HG02623 (cell line): Measurements from ENCODE around the gene IMPG1.
A peak's percentile ranks its signal among the peaks of the same experiment; 100 is the strongest.

ENCODE experiments used
- ATAC-seq: cut with Tn5 transposase; IDR thresholded peaks from one replicate; pipeline ENCODE4 v1.9.1; 2021; ENCODE audit warnings: moderate library complexity; ENCODE audit not compliant: unreplicated experiment

IMPG1 gene

GRCh38 chr6:75896526-75896925, 175.9 kb downstream of the IMPG1 start:
- no peak for ATAC-seq

- ATAC-seq, result no peak
Observed at GRCh38 chr6:75893776-75894152, 178.7 kb downstream of the IMPG1 start.

- peak; percentile 71 for ATAC-seq
Observed at GRCh38 chr6:75893058-75893775, 179.2 kb downstream of the IMPG1 start.

DNA sequence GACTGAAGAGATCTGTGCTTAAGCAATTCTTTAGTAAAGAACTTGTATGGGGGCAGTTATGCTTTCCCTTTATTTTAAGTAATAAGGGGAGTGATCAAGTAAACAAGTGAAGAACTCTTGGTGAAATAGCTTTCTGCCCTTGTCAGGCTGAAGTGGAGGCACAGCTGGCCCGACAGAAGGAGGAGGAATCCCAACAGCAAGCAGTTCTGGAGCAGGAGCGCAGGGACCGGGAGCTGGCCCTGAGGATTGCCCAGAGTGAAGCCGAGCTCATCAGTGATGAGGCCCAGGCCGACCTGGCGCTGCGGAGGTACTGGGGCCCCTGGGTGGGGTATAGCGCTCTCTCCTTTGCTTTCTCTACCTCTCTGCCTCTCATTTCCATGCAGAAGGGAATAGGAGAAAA, 180.1 kb downstream of the IMPG1 start:
- no peak for ATAC-seq

DNA sequence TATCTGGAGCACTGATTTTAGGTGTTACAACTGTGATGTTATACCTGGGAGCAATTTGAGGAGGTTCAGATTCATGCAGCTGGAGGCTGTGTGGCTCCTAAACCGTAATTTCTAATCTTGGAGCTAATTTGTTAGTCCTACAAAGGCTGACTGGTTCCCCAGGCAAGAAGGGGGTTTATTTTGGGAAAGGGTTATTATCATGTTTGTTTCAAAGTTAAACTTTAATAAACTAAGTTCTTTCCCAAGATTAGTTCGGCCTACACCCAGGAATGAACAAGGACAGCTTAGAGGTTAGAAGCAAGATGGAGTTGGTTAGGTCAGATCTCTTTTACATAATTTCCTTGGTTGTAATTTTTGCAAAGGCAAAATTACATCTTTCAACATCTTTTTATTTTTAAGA, 187.6 kb downstream of the IMPG1 start:
- ATAC-seq, result no peak

DNA sequence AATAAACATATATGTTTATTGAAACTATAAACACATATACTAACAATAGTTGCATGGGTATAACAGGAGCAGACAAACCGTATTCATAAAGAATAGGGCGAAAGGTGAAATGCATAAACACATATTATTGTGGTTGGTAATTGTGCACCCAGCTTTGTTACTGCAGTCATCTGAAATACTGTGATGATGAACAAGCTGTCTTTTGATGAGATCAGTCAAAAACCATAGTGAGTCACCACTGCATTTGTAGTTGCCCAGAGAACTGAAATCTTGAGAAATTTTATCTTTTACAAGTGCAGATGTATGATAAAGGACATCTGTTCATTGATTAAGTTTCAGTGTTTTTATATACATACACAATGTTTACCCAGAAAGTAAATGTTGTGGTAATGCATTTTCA, 189.7 kb downstream of the IMPG1 start:
- no peak for ATAC-seq

- no peak for ATAC-seq
Observed at GRCh38 chr6:75880305-75880704, 192.2 kb downstream of the IMPG1 start.

DNA sequence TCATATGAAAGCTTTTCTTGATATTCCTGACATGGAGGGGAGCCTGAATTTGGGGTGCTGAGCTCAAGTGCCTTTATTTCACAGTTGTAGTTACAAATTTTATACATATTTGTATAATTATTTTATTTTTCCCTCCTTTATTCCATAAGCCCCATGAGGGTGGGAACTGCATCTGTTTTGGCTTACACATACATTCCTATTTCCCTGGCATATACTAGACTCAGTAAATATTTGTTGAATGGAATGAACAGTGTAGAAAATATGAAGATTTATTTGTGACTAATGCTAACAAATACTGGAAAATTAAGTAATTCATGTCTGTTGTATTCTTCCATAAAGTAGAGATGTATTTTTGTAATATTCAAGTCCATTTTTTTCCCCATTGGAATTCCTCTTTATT, 196.3 kb downstream of the IMPG1 start:
- ATAC-seq, result no peak

DNA sequence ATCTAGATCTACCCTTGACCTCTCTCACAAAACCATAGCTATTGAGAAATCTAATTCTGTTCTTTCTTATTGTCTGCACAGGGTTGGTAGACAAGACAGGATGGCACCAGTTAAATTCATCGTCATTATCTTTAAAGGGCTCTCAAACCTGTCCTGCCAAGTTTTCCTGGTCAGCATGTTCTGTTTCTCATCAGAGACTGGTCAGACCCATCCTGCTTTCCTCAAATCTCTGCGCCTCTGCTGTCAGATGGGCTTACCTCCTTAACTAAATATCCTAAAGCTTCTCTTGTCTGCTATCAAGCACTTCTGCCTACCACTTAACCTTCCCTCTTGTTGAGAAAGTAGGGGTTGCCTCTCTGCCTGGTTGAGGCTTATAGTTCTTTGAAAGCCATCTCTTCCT, 198.2 kb downstream of the IMPG1 start:
- no peak for ATAC-seq
